ENCODE results near the gene IQGAP2.
A peak's percentile ranks its signal among the peaks of the same experiment; 100 is the strongest.

Gene IQGAP2

DNA sequence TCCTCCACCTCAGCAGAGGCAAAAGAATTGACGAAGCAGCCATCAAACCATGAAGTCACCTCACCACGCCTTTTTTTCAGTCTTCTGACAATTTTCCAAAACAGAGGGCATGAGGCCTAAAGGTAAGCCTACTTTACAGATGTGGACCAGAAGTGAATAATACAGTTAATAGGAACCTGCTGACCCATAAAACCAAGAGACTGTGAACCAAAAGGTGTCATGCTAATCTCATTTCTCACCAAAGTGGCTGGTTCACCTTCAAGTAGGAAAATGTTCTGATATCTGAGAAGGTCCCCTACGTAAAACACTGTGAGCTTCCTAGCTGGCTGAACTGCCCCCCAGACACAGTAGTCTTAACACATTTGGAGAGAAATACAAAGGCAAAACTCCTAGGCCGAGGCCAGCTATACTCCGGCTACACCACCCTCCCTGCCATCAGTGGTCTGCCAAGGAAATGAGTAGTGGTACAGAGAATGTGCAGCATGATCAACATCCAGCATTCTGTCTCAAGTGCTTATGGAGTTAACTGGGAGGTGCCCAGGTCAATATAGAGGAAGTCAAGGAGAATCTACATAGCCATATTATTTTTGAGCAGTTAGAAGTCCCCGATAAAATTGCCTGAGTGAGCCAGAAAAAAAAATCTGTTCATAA lies 239.4 kb downstream of the IQGAP2 start:
- DNase-seq = peak; percentile 58
- TF ChIP-seq CTCF (IDR thresholded peaks at IDR 0.05; ENCODE audit: low read depth, low read length, missing control alignments) = no peak
- H3K36me3 ChIP-seq (replicated peaks) = no peaks in the 10 kb centered on the region
- in situ Hi-C loops (cut with HindIII; ENCODE audit: low pct_ligation_motif_present, low sequenced_read_pairs) = no loop called here
- no peak overlapping the region for H3K4me3 ChIP-seq (ENCODE audit: low read depth, low read length)
- H3K27me3 ChIP-seq (replicated peaks) = no peaks in the 10 kb centered on the region
- H3K27ac ChIP-seq = peak overlapping the region; percentile 31

DNA sequence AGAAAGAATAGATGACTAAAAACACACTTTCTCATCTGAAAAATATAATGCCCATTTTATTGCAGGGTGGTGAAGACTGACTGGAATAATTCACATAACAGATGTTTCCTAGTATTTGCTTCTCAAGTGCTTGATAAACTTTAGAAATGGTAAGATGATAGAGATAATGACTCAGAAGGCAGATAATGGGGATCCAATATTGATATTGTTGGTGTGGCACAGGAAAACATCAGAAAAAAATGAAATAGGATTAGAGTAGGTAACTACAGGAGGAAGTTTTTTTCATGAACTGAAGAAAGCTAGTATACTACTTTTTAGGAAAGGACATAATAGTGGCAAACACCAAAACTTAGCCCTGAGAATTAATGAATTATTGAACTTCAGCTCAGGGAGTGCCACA lies 240.3 kb downstream of the IQGAP2 start:
- in situ Hi-C loops (cut with HindIII; ENCODE audit: low pct_ligation_motif_present, low sequenced_read_pairs) = no loop called here
- DNase-seq = no peak
- Histone ChIP-seq H3K27ac (no peak overlapping the region), H3K27me3 (replicated peaks) (no peaks in the 10 kb centered on the region), H3K4me3 (ENCODE audit: low read depth, low read length) (no peak overlapping the region), H3K36me3 (replicated peaks) (no peaks in the 10 kb centered on the region)
- TF ChIP-seq CTCF (IDR thresholded peaks at IDR 0.05; ENCODE audit: low read depth, low read length, missing control alignments) = no peak

DNA sequence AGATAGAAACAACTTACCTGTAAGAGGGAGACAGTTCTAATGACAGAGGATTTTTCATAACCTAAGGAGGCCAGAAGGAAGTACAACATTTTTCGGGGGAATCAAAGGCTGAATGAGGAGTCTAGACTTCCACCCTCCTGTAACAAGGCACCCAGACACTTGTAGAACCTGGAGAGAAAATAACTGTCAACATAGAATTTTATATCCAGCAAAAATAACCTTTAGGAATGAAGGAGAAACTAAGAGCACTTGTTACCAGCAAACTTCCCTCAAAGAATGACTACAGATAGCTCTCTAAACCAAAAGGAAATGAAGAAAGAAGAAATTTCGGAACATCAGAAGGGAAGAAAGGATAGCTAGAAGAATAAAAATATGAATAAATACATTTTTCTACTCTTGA lies 246.1 kb downstream of the IQGAP2 start:
- no peak for TF ChIP-seq CTCF (IDR thresholded peaks at IDR 0.05; ENCODE audit: low read depth, low read length, missing control alignments)
- H3K27me3 ChIP-seq (replicated peaks) = no peaks in the 10 kb centered on the region
- H3K27ac ChIP-seq = no peak overlapping the region
- in situ Hi-C loops (cut with HindIII; ENCODE audit: low pct_ligation_motif_present, low sequenced_read_pairs) = no loop called here
- H3K4me3 ChIP-seq (ENCODE audit: low read depth, low read length) = no peak overlapping the region
- H3K36me3 ChIP-seq (replicated peaks) = no peaks in the 10 kb centered on the region
- DNase-seq = no peak

- DNase-seq = no peak
- Histone ChIP-seq H3K36me3 (replicated peaks) (no peaks in the 10 kb centered on the region), H3K4me3 (ENCODE audit: low read depth, low read length) (no peak overlapping the region), H3K27ac (no peak overlapping the region), H3K27me3 (replicated peaks) (no peaks in the 10 kb centered on the region)
- TF ChIP-seq CTCF (IDR thresholded peaks at IDR 0.05; ENCODE audit: low read depth, low read length, missing control alignments) = no peak
- in situ Hi-C loops (cut with HindIII; ENCODE audit: low pct_ligation_motif_present, low sequenced_read_pairs) = no loop called here
Measured at GRCh38 chr5:76652809-76653414, 249.8 kb downstream of the IQGAP2 start.

- no peak for DNase-seq
- H3K27me3 ChIP-seq (replicated peaks) = no peaks in the 10 kb centered on the region
- TF ChIP-seq CTCF (IDR thresholded peaks at IDR 0.05; ENCODE audit: low read depth, low read length, missing control alignments) = no peak
- no peak overlapping the region for H3K27ac ChIP-seq
- H3K4me3 ChIP-seq (ENCODE audit: low read depth, low read length) = no peak overlapping the region
- in situ Hi-C loops (cut with HindIII; ENCODE audit: low pct_ligation_motif_present, low sequenced_read_pairs) = no loop called here
- no peaks in the 10 kb centered on the region for H3K36me3 ChIP-seq (replicated peaks)
Measured at GRCh38 chr5:76657091-76657490, 254.0 kb downstream of the IQGAP2 start.

All from brain microvascular endothelial cell (primary cell).